Nephron progenitor cell (in vitro differentiated cells): Measurements from ENCODE around the gene DCTN3.

Experiments
- DNase-seq: peaks from one replicate; pipeline ENCODE4 v3.0.0; 2021
- H3K27ac Mint-ChIP-seq: 2 replicates; pipeline ENCODE4 v1.8.0; 2021; ENCODE audit warnings: mild to moderate bottlenecking, moderate library complexity, mixed read lengths
- H3K27me3 Mint-ChIP-seq: 2 replicates; pipeline ENCODE4 v1.8.0; 2021; ENCODE audit warnings: mild to moderate bottlenecking, low read depth, mixed read lengths; ENCODE audit not compliant: poor library complexity
- H3K36me3 Mint-ChIP-seq: 2 replicates; pipeline ENCODE4 v1.8.0; 2021; ENCODE audit warnings: low read depth, mixed read lengths
- H3K4me1 Mint-ChIP-seq: 2 replicates; pipeline ENCODE4 v1.8.0; 2021; ENCODE audit warnings: mixed read lengths
- H3K4me3 Mint-ChIP-seq: 2 replicates; pipeline ENCODE4 v1.8.0; 2021; ENCODE audit warnings: mild to moderate bottlenecking, moderate library complexity, mixed read lengths
- H3K9me3 Mint-ChIP-seq: 2 replicates; pipeline ENCODE4 v1.8.0; 2021; ENCODE audit warnings: mild to moderate bottlenecking, moderate library complexity, mixed read lengths
- CTCF ChIP-seq: fragments of 200-600 bp; sonication (generic); IDR thresholded peaks from 2 replicates; pipeline ENCODE4 v1.5.0; 2021; ENCODE audit warnings: antibody characterized with exemption

The DCTN3 gene

GRCh38 chr9:34588671-34589635, 31.3 kb downstream of the DCTN3 start:
- H3K4me3 Mint-ChIP-seq: peak overlapping the region; percentile 97
- no peak for TF ChIP-seq CTCF
- no peaks in the 10 kb centered on the region for H3K9me3 Mint-ChIP-seq
- peaks cover 48% of the 10 kb centered on the region for H3K27me3 Mint-ChIP-seq
- DNase-seq: peak; percentile 45
- peak overlapping the region; percentile 63 for H3K27ac Mint-ChIP-seq
- no peaks in the 10 kb centered on the region for H3K36me3 Mint-ChIP-seq
- peaks cover 78% of the 10 kb centered on the region for H3K4me1 Mint-ChIP-seq

- H3K4me1 Mint-ChIP-seq: peaks cover 78% of the 10 kb centered on the region
- DNase-seq: no peak
- TF ChIP-seq CTCF: no peak
- peaks cover 33% of the 10 kb centered on the region for H3K27me3 Mint-ChIP-seq
- no peaks in the 10 kb centered on the region for H3K36me3 Mint-ChIP-seq
- no peak overlapping the region for H3K27ac Mint-ChIP-seq
- no peaks in the 10 kb centered on the region for H3K9me3 Mint-ChIP-seq
- peak overlapping the region; percentile 97 for H3K4me3 Mint-ChIP-seq
Measured at GRCh38 chr9:34587271-34587670, 33.0 kb downstream of the DCTN3 start.

DNA sequence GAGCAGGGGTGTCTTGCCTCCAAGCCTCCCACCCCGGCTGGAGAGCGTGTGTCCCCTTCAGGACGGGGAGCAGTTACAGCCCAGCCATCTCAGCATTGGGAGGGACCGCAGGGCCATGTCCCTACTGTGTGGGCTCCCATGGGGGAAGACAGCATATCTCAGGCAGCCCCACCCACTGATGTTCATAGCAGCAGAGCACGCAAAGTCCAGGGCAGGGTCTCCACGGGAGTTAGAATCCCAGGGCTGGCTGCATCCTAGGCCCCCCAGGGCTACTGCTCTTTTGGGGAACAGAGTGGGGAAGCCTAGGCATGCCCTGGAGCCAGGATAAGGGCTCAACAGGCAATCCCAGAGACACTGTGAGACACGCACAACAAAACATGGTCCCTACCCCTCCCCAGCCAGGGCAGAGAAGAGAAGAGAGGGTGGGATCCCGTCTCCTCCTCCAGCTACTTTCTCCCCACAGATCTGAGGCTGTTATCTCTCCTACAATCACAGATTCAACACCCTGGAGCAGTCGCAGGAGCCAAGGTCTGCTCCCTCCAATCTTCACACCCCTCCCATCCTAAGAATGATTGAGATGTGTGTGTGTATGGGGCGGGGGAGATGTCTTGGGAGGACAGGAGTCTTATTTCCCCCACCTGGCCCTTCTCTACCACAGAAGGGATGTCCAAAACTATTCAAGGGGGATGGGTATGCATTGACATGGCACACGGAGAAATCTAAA, 34.2 kb downstream of the DCTN3 start:
- H3K27ac Mint-ChIP-seq: peak overlapping the region; percentile 66
- no peak for TF ChIP-seq CTCF
- H3K4me3 Mint-ChIP-seq: peak overlapping the region; percentile 97
- H3K36me3 Mint-ChIP-seq: no peaks in the 10 kb centered on the region
- H3K9me3 Mint-ChIP-seq: no peaks in the 10 kb centered on the region
- peaks cover 84% of the 10 kb centered on the region for H3K4me1 Mint-ChIP-seq
- peaks cover 21% of the 10 kb centered on the region for H3K27me3 Mint-ChIP-seq
- DNase-seq: no peak

DNA sequence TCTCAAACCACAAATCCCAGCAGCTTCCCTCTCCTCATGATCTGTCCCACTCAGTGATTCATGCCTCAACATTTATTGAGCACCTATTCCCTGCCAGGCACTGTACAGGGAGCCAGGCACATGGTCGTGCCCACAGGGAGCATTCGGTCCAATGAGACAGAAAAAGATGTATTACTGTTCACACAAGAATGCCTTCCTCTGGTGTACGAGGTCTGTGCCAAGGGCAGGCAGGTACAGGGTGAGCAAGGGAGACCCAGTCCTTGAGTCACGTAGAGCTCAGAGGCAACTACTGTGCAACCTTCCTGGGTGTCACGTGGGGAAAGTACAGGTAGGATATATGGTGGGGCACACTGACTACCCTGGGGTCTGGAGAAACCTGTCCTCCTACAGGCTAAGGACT, 35.3 kb downstream of the DCTN3 start:
- peaks cover 90% of the 10 kb centered on the region for H3K4me1 Mint-ChIP-seq
- H3K36me3 Mint-ChIP-seq: no peaks in the 10 kb centered on the region
- DNase-seq: no peak
- H3K4me3 Mint-ChIP-seq: peak overlapping the region; percentile 31
- no peak overlapping the region for H3K27ac Mint-ChIP-seq
- no peak for TF ChIP-seq CTCF
- H3K9me3 Mint-ChIP-seq: no peaks in the 10 kb centered on the region
- H3K27me3 Mint-ChIP-seq: peaks cover 12% of the 10 kb centered on the region

DNA sequence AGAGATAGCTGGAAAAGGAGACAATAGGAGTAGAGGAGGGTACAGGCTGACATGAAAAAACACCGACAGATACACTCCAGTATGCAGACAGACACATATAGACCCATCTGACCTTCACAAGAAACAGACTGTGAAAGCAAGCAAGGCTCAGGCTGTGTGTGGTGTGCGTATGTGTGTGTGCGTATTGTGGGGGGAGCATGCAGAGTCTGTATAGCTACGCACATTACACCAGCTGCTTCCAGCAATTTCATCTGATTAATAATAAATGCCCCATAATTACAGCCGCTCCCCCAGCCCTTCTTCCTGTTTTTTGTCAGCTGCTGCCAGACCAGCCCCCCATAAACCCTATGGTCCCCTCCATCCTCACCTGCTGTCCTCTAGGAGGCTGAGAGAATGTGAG, 37.5 kb downstream of the DCTN3 start:
- DNase-seq: no peak
- peaks cover 95% of the 10 kb centered on the region for H3K4me1 Mint-ChIP-seq

More for the DNA sequence above, 37.5 kb downstream of the DCTN3 start:
- peak overlapping the region; percentile 24 for H3K27ac Mint-ChIP-seq
- no peaks in the 10 kb centered on the region for H3K36me3 Mint-ChIP-seq
- H3K4me3 Mint-ChIP-seq: peak overlapping the region; percentile 37
- TF ChIP-seq CTCF: no peak
- no peaks in the 10 kb centered on the region for H3K9me3 Mint-ChIP-seq
- peaks cover 2% of the 10 kb centered on the region for H3K27me3 Mint-ChIP-seq
